ENCODE results near the gene COG8. TPM values are rescaled to one million over a fixed set of nuclear protein-coding genes. Genes with fewer than 3 reads are reported as not detected.

The COG8 gene
- total and polyA plus RNA-seq, 9 of the 15 experiments (the other 6 are each of a cell fraction or from before 2014, with no cell fraction given) = 3.7 to 42.6 (median 30.1) TPM

DNA sequence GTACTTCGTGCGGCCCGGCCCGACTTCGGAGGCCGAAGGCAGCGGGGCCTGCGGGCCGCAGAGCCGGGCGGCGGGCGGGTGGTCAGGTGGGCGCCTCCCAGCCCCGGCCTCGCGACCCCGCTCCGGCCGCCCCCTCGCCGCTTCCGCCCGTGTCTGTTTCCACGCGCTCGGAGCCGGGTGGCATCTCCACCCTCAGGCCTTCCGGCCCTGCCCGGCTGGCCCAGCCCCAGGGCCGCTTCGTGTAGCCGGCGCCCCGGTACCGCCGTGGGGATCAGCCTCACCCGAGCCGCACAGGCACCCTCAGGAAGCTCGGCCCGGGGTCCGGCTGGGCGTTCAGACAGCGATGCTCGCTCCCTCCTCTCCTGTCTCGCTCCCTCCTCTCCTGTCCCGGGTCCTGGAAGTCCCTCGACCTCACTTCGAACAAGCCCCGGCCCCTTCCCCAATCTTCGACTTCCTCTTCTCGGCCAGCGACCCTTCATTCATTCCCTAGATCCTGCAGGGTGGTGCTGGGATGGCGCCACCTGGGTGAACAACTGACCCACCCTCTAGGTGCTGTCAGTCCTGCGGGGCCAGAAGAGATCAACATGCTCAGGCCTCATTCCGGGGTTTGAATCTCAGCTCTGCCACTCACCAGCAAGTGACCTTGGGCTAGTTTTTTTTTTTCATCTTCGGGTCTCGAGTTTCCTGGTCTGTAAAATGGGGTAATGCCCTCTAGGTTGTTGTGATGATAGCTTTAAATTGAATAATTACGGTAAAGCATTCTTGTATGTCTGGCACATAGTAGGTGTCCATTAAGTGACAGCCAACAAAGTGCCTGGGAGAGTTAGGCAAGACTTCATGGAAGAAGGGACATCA lies 27.6 kb downstream of the COG8 start (continued):
- no peak for TF ChIP-seq TEAD1 (CRISPR knock-in tag; IDR thresholded peaks at IDR 0.05)
- no peak for TF ChIP-seq TRIM24 (IDR thresholded peaks at IDR 0.05)
- 0 out of 4 replicates have a peak, but pooled peaks of 1 of the 2 experiments have one; percentile 5 for TF ChIP-seq RCOR1 (IDR thresholded peaks at IDR 0.05; ENCODE audit: borderline replicate concordance in 1 of 2, low read depth in 2 of 2, low read length in 2 of 2)
- TF ChIP-seq CHD1 (IDR thresholded peaks at IDR 0.05; ENCODE audit: low read length) = peak; percentile 90
- TF ChIP-seq ARHGAP35 (IDR thresholded peaks at IDR 0.05; ENCODE audit: partially characterized antibody) = no peak
- TF ChIP-seq, protein P1, sequence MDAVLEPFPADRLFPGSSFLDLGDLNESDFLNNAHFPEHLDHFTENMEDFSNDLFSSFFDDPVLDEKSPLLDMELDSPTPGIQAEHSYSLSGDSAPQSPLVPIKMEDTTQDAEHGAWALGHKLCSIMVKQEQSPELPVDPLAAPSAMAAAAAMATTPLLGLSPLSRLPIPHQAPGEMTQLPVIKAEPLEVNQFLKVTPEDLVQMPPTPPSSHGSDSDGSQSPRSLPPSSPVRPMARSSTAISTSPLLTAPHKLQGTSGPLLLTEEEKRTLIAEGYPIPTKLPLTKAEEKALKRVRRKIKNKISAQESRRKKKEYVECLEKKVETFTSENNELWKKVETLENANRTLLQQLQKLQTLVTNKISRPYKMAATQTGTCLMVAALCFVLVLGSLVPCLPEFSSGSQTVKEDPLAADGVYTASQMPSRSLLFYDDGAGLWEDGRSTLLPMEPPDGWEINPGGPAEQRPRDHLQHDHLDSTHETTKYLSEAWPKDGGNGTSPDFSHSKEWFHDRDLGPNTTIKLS (IDR thresholded peaks at IDR 0.05; ENCODE audit: borderline replicate concordance, low read depth) = 0 out of 2 replicates have a peak, but pooled peaks have one; percentile 41
- TF ChIP-seq FOSL1 (tag; conservative IDR thresholded peaks at IDR 0.05) = 0 out of 2 replicates have a peak, but pooled peaks have one; percentile 18
- TF ChIP-seq ZSCAN29 (IDR thresholded peaks at IDR 0.05) = no peak
- TF ChIP-seq MCM7 (IDR thresholded peaks at IDR 0.05) = no peak
- TF ChIP-seq TBL1XR1 (IDR thresholded peaks at IDR 0.05; ENCODE audit: low read length in 2 of 2) = no peak
- TF ChIP-seq SAP30 (IDR thresholded peaks at IDR 0.05; ENCODE audit: borderline replicate concordance, insufficient read depth, low read depth, low read length, poor library complexity, severe bottlenecking) = no peak
- TF ChIP-seq, protein P2, sequence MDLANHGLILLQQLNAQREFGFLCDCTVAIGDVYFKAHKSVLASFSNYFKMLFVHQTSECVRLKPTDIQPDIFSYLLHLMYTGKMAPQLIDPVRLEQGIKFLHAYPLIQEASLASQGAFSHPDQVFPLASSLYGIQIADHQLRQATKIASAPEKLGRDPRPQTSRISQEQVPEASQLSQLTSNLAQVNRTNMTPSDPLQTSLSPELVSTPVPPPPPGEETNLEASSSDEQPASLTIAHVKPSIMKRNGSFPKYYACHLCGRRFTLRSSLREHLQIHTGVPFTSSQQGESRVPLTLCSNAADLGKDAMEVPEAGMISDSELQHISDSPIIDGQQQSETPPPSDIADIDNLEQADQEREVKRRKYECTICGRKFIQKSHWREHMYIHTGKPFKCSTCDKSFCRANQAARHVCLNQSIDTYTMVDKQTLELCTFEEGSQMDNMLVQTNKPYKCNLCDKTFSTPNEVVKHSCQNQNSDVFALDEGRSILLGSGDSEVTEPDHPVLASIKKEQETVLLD (IDR thresholded peaks at IDR 0.05) = no peak
- no peak for TF ChIP-seq NFRKB (IDR thresholded peaks at IDR 0.05; ENCODE audit: low read depth)
- TF ChIP-seq SMAD4 (CRISPR knock-in tag; conservative IDR thresholded peaks at IDR 0.05) = no peak; the same call in 1 of the 2 replicates
- TF ChIP-seq ETV6 (IDR thresholded peaks at IDR 0.05; ENCODE audit: borderline replicate concordance in 1 of 2, low read depth in 2 of 2, low read length in 1 of 2) = no peak
- TF ChIP-seq ETV6 (CRISPR knock-in tag; IDR thresholded peaks at IDR 0.05; ENCODE audit: borderline replicate concordance) = no peak
- TF ChIP-seq DIDO1 (tag; IDR thresholded peaks at IDR 0.05; ENCODE audit: low read depth) = no peak
- no peak for TF ChIP-seq NR2C2 (CRISPR knock-in tag; IDR thresholded peaks at IDR 0.05)
- TF ChIP-seq NR2C2 (tag; IDR thresholded peaks at IDR 0.05) = no peak
- no peak for TF ChIP-seq TFAM (CRISPR knock-in tag; conservative IDR thresholded peaks at IDR 0.05)
- TF ChIP-seq ZFP36 (IDR thresholded peaks at IDR 0.05; ENCODE audit: low read depth, low read length, partially characterized antibody) = no peak
- TF ChIP-seq POU5F1 (IDR thresholded peaks at IDR 0.05; ENCODE audit: borderline replicate concordance, low read depth, low read length, partially characterized antibody) = no peak
- no peak for TF ChIP-seq HMG20A (CRISPR knock-in tag; conservative IDR thresholded peaks at IDR 0.05)
- TF ChIP-seq CBFA2T3 (IDR thresholded peaks at IDR 0.05) = no peak
- TF ChIP-seq BRCA1 (IDR thresholded peaks at IDR 0.05) = no peak
- TF ChIP-seq BRCA1 (CRISPR knock-in tag; IDR thresholded peaks at IDR 0.05) = no peak
- no peak for TF ChIP-seq HEY1 (CRISPR knock-in tag; IDR thresholded peaks at IDR 0.05; ENCODE audit: borderline replicate concordance)
- TF ChIP-seq RBFOX2 (IDR thresholded peaks at IDR 0.05; ENCODE audit: low read depth, low read length) = peak; percentile 63

Data from K562 (cell line).